GM23338 (cell line): ENCODE data around the gene PAFAH2. TPM values are rescaled to one million over a fixed set of nuclear protein-coding genes. Genes with fewer than 3 reads are reported as not detected.

Experiments used
- ATAC-seq: fragments of 200-7000 bp; cut with Tn5 transposase; 3 replicates; pipeline ENCODE4 v1.9.1; 2020
- DNase-seq: peaks from one replicate; pipeline ENCODE4 v3.0.0-alpha.2; 2015; ENCODE audit warnings: low spot score
- H2AFZ ChIP-seq: fragments of 200-600 bp; sonication (generic); 2 replicates; pipeline ENCODE4 v1.8.0; 2016; ENCODE audit warnings: antibody characterized with exemption, mild to moderate bottlenecking, moderate library complexity
- H3F3A ChIP-seq: fragments of 200-600 bp; sonication (generic); replicated peaks from 2 replicates; pipeline ENCODE4 v1.8.0; 2017; ENCODE audit warnings: antibody characterized with exemption, mixed run types, low read depth
- H3K27ac ChIP-seq: fragments of 200-600 bp; sonication (generic); 2 replicates; pipeline ENCODE4 v1.6.1; 2016; ENCODE audit warnings: low read depth
- H3K27me3 ChIP-seq: fragments of 200-600 bp; sonication (generic); 2 replicates; pipeline ENCODE4 v1.8.0; 2016; ENCODE audit warnings: mild to moderate bottlenecking, mixed run types, moderate library complexity; ENCODE audit not compliant: insufficient read depth
- H3K36me3 ChIP-seq: fragments of 200-600 bp; sonication (generic); 2 replicates; pipeline ENCODE4 v1.8.0; 2016; ENCODE audit warnings: mild to moderate bottlenecking; ENCODE audit not compliant: insufficient read depth
- H3K4me1 ChIP-seq: fragments of 200-600 bp; sonication (generic); 2 replicates; pipeline ENCODE4 v1.8.0; 2016; ENCODE audit warnings: mild to moderate bottlenecking, moderate library complexity; ENCODE audit not compliant: insufficient read depth
- H3K4me2 ChIP-seq: fragments of 200-600 bp; sonication (generic); 2 replicates; pipeline ENCODE4 v1.7.1; 2017; ENCODE audit warnings: mixed run types
- H3K4me3 ChIP-seq: fragments of 200-600 bp; sonication (generic); 2 replicates; pipeline ENCODE4 v1.6.1; 2016; ENCODE audit warnings: mixed run types
- H3K79me2 ChIP-seq: fragments of 200-600 bp; sonication (generic); replicated peaks from 2 replicates; pipeline ENCODE4 v1.8.0; 2017; ENCODE audit warnings: mild to moderate bottlenecking; ENCODE audit not compliant: insufficient read depth
- H3K9me2 ChIP-seq: fragments of 200-600 bp; sonication (generic); 2 replicates; pipeline ENCODE4 v1.8.0; 2017; ENCODE audit not compliant: insufficient read depth
- H4K20me1 ChIP-seq: fragments of 200-600 bp; sonication (generic); replicated peaks from 2 replicates; pipeline ENCODE4 v1.8.0; 2017; ENCODE audit warnings: mild to moderate bottlenecking; ENCODE audit not compliant: insufficient read depth
- H3K27ac Mint-ChIP-seq: 2 replicates; pipeline ENCODE4 v1.8.0; 2020; ENCODE audit warnings: inconsistent platforms, mild to moderate bottlenecking, moderate library complexity, mixed read lengths
- H3K27me3 Mint-ChIP-seq: 3 replicates; pipeline ENCODE4 v1.8.0; 2022; ENCODE audit warnings: low read depth, mild to moderate bottlenecking, moderate library complexity, mixed read lengths, inconsistent platforms; ENCODE audit not compliant: insufficient read depth, poor library complexity
- H3K36me3 Mint-ChIP-seq: 3 replicates; pipeline ENCODE4 v1.8.0; 2021; ENCODE audit warnings: low read depth, mild to moderate bottlenecking, inconsistent platforms, moderate library complexity, mixed read lengths
- H3K4me1 Mint-ChIP-seq: 3 replicates; pipeline ENCODE4 v1.8.0; 2020; ENCODE audit warnings: mild to moderate bottlenecking, inconsistent platforms, mixed read lengths
- H3K4me3 Mint-ChIP-seq: 3 replicates; pipeline ENCODE4 v1.8.0; 2021; ENCODE audit warnings: moderate library complexity, mild to moderate bottlenecking, inconsistent platforms, mixed read lengths
- H3K9me3 Mint-ChIP-seq: 3 replicates; pipeline ENCODE4 v1.8.0; 2020; ENCODE audit warnings: moderate library complexity, mild to moderate bottlenecking, inconsistent platforms, mixed read lengths
- POLR2AphosphoS5 ChIP-seq: IDR thresholded peaks from 2 replicates; pipeline ENCODE4 v1.6.1; 2016; ENCODE audit warnings: antibody characterized with exemption, low read depth
- STAT1 ChIP-seq: IDR thresholded peaks from one replicate; pipeline ENCODE4 v1.6.1; 2016; ENCODE audit warnings: antibody characterized with exemption; ENCODE audit not compliant: unreplicated experiment
- ZNF331 ChIP-seq: fragments of 250-450 bp; sonication (Bioruptor Pico); IDR thresholded peaks from 2 replicates; pipeline ENCODE4 v1.5.0; 2020; ENCODE audit warnings: low read depth, mild to moderate bottlenecking, moderate library complexity
- ZNF462 ChIP-seq: fragments of 250-450 bp; sonication (Bioruptor Pico); IDR thresholded peaks from 2 replicates; pipeline ENCODE4 v1.5.0; 2020; ENCODE audit warnings: mild to moderate bottlenecking, moderate library complexity
- polyA plus RNA-seq: library from polyadenylated mRNA; unstranded; fragments of >200 nt; fragmentation: Nextera tagmentation; extraction: Ambion mirVana; gene quantifications from 2 replicates; pipeline ENCODE4 v1.2.1, GENCODE V29; 2016
- total RNA-seq: library from RNA; depleted of rRNA; stranded (reverse); fragments of >200 nt; shearing (Covaris generic); gene quantifications from 2 replicates; pipeline ENCODE4 v1.2.3, GENCODE V29; 2014
- TF ChIP-seq, protein P1 (sequence below): IDR thresholded peaks from one replicate; pipeline ENCODE4 v1.6.1; 2018; ENCODE audit warnings: antibody characterized with exemption; ENCODE audit not compliant: unreplicated experiment

The PAFAH2 gene
- total and polyA plus RNA-seq, 2 experiments from 2014 or later: 5.7 to 10.3 TPM

GRCh38 chr1:25917996-25918395 lies 79.9 kb downstream of the PAFAH2 start:
- H2AFZ ChIP-seq: peak overlapping the region; percentile 91; the same call in 1 of the 2 replicates
- H3K9me3 Mint-ChIP-seq: no peaks in the 10 kb centered on the region
- H3K4me3 ChIP-seq: no peak overlapping the region
- peaks cover 9% of the 10 kb centered on the region for H3K27me3 Mint-ChIP-seq
- no peak for TF ChIP-seq ZNF331 (CRISPR knock-in tag)
- TF ChIP-seq, protein P1, sequence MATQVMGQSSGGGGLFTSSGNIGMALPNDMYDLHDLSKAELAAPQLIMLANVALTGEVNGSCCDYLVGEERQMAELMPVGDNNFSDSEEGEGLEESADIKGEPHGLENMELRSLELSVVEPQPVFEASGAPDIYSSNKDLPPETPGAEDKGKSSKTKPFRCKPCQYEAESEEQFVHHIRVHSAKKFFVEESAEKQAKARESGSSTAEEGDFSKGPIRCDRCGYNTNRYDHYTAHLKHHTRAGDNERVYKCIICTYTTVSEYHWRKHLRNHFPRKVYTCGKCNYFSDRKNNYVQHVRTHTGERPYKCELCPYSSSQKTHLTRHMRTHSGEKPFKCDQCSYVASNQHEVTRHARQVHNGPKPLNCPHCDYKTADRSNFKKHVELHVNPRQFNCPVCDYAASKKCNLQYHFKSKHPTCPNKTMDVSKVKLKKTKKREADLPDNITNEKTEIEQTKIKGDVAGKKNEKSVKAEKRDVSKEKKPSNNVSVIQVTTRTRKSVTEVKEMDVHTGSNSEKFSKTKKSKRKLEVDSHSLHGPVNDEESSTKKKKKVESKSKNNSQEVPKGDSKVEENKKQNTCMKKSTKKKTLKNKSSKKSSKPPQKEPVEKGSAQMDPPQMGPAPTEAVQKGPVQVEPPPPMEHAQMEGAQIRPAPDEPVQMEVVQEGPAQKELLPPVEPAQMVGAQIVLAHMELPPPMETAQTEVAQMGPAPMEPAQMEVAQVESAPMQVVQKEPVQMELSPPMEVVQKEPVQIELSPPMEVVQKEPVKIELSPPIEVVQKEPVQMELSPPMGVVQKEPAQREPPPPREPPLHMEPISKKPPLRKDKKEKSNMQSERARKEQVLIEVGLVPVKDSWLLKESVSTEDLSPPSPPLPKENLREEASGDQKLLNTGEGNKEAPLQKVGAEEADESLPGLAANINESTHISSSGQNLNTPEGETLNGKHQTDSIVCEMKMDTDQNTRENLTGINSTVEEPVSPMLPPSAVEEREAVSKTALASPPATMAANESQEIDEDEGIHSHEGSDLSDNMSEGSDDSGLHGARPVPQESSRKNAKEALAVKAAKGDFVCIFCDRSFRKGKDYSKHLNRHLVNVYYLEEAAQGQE: no peak
- no peak for TF ChIP-seq ZNF462 (CRISPR knock-in tag)
- TF ChIP-seq STAT1: no peak
- TF ChIP-seq POLR2AphosphoS5: no peak
- no peak for DNase-seq
- H3K36me3 ChIP-seq: no peaks in the 10 kb centered on the region
- H3K4me1 Mint-ChIP-seq: peaks cover 17% of the 10 kb centered on the region
- H3K4me2 ChIP-seq: no peak overlapping the region
- no peak overlapping the region for H3K4me3 Mint-ChIP-seq
- no peaks in the 10 kb centered on the region for H3K36me3 Mint-ChIP-seq
- no peak overlapping the region for H3K27ac ChIP-seq
- peaks cover 14% of the 10 kb centered on the region for H3K4me1 ChIP-seq
- no peaks in the 10 kb centered on the region for H3K79me2 ChIP-seq
- H3K27me3 ChIP-seq: peaks cover 6% of the 10 kb centered on the region
- H3K27ac Mint-ChIP-seq: no peak overlapping the region
- ATAC-seq: no peak
- no peaks in the 10 kb centered on the region for H3K9me2 ChIP-seq
- H3F3A ChIP-seq: peaks cover 9% of the 10 kb centered on the region; the same call in 1 of the 2 replicates
- H4K20me1 ChIP-seq: no peaks in the 10 kb centered on the region
